WTC11 (cell line): ENCODE data around the gene TMA7B. TPM values are rescaled to one million over a fixed set of nuclear protein-coding genes. Genes with fewer than 3 reads are reported as not detected.

Experiments
- ATAC-seq: fragments of 200-7000 bp; cut with Tn5 transposase; 2 replicates; pipeline ENCODE4 v1.10.0; 2021; ENCODE audit warnings: mild to moderate bottlenecking, moderate library complexity
- CTCF ChIA-PET: fragments of 300-600 bp; sonication (Branson Sonifier 250); formaldehyde crosslinking; loops from one replicate; lab custom pipeline; 2021; ENCODE audit warnings: antibody characterized with exemption; lab: Charles Lee
- POLR2A ChIA-PET: fragments of 350-600 bp; sonication (Branson Sonifier 250); formaldehyde crosslinking; loops from one replicate; lab custom pipeline; 2021; ENCODE audit warnings: antibody characterized with exemption; lab: Charles Lee
- DNase-seq: peaks from one replicate; pipeline ENCODE4 v3.0.0; 2021; ENCODE audit warnings: low spot score
- H3K27ac Mint-ChIP-seq: 2 replicates; pipeline ENCODE4 v1.8.0; 2021; ENCODE audit warnings: mixed read lengths
- H3K27me3 Mint-ChIP-seq: 2 replicates; pipeline ENCODE4 v1.8.0; 2021; ENCODE audit warnings: low read depth, mild to moderate bottlenecking, moderate library complexity, mixed read lengths
- H3K36me3 Mint-ChIP-seq: 2 replicates; pipeline ENCODE4 v1.8.0; 2021; ENCODE audit warnings: mixed read lengths
- H3K4me1 Mint-ChIP-seq: 2 replicates; pipeline ENCODE4 v1.8.0; 2022; ENCODE audit warnings: mixed read lengths
- H3K4me3 Mint-ChIP-seq: 2 replicates; pipeline ENCODE4 v1.8.0; 2021; ENCODE audit warnings: mild to moderate bottlenecking, moderate library complexity, mixed read lengths
- H3K9me3 Mint-ChIP-seq: 2 replicates; pipeline ENCODE4 v1.8.0; 2021; ENCODE audit warnings: mixed read lengths
- CBFB ChIP-seq: sonication (generic); formaldehyde crosslinking; IDR thresholded peaks from 2 replicates; pipeline ENCODE4 v1.8.1; 2022; ENCODE audit warnings: mild to moderate bottlenecking, low read depth, missing genetic modification reagents
- CDX4 ChIP-seq: fragments of 250-450 bp; sonication (Bioruptor Pico); IDR thresholded peaks from 2 replicates; pipeline ENCODE4 v1.9.0; 2021; ENCODE audit warnings: moderate library complexity, mild to moderate bottlenecking, inconsistent platforms, borderline replicate concordance
- ELF4 ChIP-seq: sonication (generic); formaldehyde crosslinking; IDR thresholded peaks from 2 replicates; pipeline ENCODE4 v1.8.1; 2022; ENCODE audit warnings: low read depth, mild to moderate bottlenecking, moderate library complexity, missing genetic modification reagents
- ETV6 ChIP-seq: sonication (generic); formaldehyde crosslinking; IDR thresholded peaks from 2 replicates; pipeline ENCODE4 v1.8.1; 2022; ENCODE audit warnings: mild to moderate bottlenecking, missing genetic modification reagents
- FOXJ3 ChIP-seq: sonication (generic); formaldehyde crosslinking; IDR thresholded peaks from 2 replicates; pipeline ENCODE4 v1.9.0; 2021; ENCODE audit warnings: missing genetic modification reagents, mild to moderate bottlenecking, borderline replicate concordance
- GTF2I ChIP-seq: fragments of 250-450 bp; sonication (Bioruptor Pico); conservative IDR thresholded peaks from 2 replicates; pipeline ENCODE4 v1.4.0; 2021; ENCODE audit warnings: mild to moderate bottlenecking
- HMGXB4 ChIP-seq: sonication (generic); formaldehyde crosslinking; IDR thresholded peaks from 2 replicates; pipeline ENCODE4 v1.8.1; 2023; ENCODE audit warnings: mild to moderate bottlenecking, moderate library complexity, missing genetic modification reagents
- JAZF1 ChIP-seq: fragments of 250-450 bp; sonication (Bioruptor Pico); IDR thresholded peaks from 2 replicates; pipeline ENCODE4 v1.9.0; 2021; ENCODE audit warnings: moderate library complexity, mild to moderate bottlenecking, inconsistent platforms
- JUN ChIP-seq: sonication (generic); formaldehyde crosslinking; IDR thresholded peaks from 2 replicates; pipeline ENCODE4 v1.8.0; 2023; ENCODE audit warnings: mild to moderate bottlenecking, missing genetic modification reagents
- NFATC4 ChIP-seq: fragments of 250-450 bp; sonication (Bioruptor Pico); IDR thresholded peaks from 2 replicates; pipeline ENCODE4 v1.9.0; 2021; ENCODE audit warnings: mild to moderate bottlenecking
- NFE2L1 ChIP-seq: sonication (generic); formaldehyde crosslinking; IDR thresholded peaks from 2 replicates; pipeline ENCODE4 v1.8.1; 2023; ENCODE audit warnings: missing genetic modification reagents
- NR1H2 ChIP-seq: sonication (generic); formaldehyde crosslinking; IDR thresholded peaks from 2 replicates; pipeline ENCODE4 v1.9.0; 2021; ENCODE audit warnings: mild to moderate bottlenecking, moderate library complexity, missing genetic modification reagents
- PRRX2 ChIP-seq: fragments of 250-450 bp; sonication (Bioruptor Pico); IDR thresholded peaks from 2 replicates; pipeline ENCODE4 v1.8.0; 2021; ENCODE audit warnings: mild to moderate bottlenecking
- RELA ChIP-seq: sonication (generic); formaldehyde crosslinking; IDR thresholded peaks from 2 replicates; pipeline ENCODE4 v1.8.1; 2022; ENCODE audit warnings: missing genetic modification reagents, mild to moderate bottlenecking, borderline replicate concordance
- SMAD3 ChIP-seq: sonication (generic); formaldehyde crosslinking; IDR thresholded peaks from 2 replicates; pipeline ENCODE4 v1.8.0; 2022; ENCODE audit warnings: missing genetic modification reagents, mild to moderate bottlenecking, borderline replicate concordance
- USF2 ChIP-seq: sonication (generic); formaldehyde crosslinking; IDR thresholded peaks from 2 replicates; pipeline ENCODE4 v1.8.1; 2023; ENCODE audit warnings: mild to moderate bottlenecking, missing genetic modification reagents, moderate library complexity
- ZBTB21 ChIP-seq: sonication (generic); formaldehyde crosslinking; IDR thresholded peaks from 2 replicates; pipeline ENCODE4 v1.8.1; 2023; ENCODE audit warnings: mild to moderate bottlenecking, missing genetic modification reagents, borderline replicate concordance
- ZBTB43 ChIP-seq: sonication (generic); formaldehyde crosslinking; IDR thresholded peaks from 2 replicates; pipeline ENCODE4 v1.8.1; 2023; ENCODE audit warnings: mild to moderate bottlenecking, missing genetic modification reagents
- ZNF138 ChIP-seq: sonication (generic); formaldehyde crosslinking; conservative IDR thresholded peaks from 2 replicates; pipeline ENCODE4 v1.8.1; 2022; ENCODE audit warnings: mild to moderate bottlenecking, moderate library complexity, missing genetic modification reagents
- ZNF281 ChIP-seq: sonication (generic); formaldehyde crosslinking; IDR thresholded peaks from 2 replicates; pipeline ENCODE4 v1.8.0; 2023; ENCODE audit warnings: mild to moderate bottlenecking, missing genetic modification reagents
- total RNA-seq: library from RNA; stranded (reverse); gene quantifications from 3 replicates; pipeline ENCODE4 v1.2.3, GENCODE V29; 2021
- TF ChIP-seq, protein P1 (sequence below): sonication (generic); formaldehyde crosslinking; IDR thresholded peaks from 2 replicates; pipeline ENCODE4 v1.8.0; 2022; ENCODE audit warnings: mild to moderate bottlenecking, missing genetic modification reagents
- TF ChIP-seq, protein P2 (sequence below): sonication (generic); formaldehyde crosslinking; IDR thresholded peaks from 2 replicates; pipeline ENCODE4 v1.8.0; 2022; ENCODE audit warnings: mild to moderate bottlenecking, missing genetic modification reagents

The TMA7B gene
- total RNA-seq, 1 experiment from 2014 or later: not detected

GRCh38 chr22:39994566-39995392, 34.6 kb downstream of the TMA7B start, which contains the start of gene FAM83F (continued):
- TF ChIP-seq NFATC4 (no peak), CBFB (CRISPR knock-in tag) (no peak), RELA (peak; percentile 83; the same call in 1 of the 2 replicates), PRRX2 (CRISPR knock-in tag) (no peak), JAZF1 (CRISPR knock-in tag) (no peak), ETV6 (peak; percentile 68; the same call in 1 of the 2 replicates), NFE2L1 (0 out of 2 replicates have a peak, but pooled peaks have one; percentile 81)

- DNase-seq: no peak
- H3K4me3 Mint-ChIP-seq: peak overlapping the region; percentile 78
- peaks cover 17% of the 10 kb centered on the region for H3K27me3 Mint-ChIP-seq
- H3K4me1 Mint-ChIP-seq: peaks cover 56% of the 10 kb centered on the region
- POLR2A ChIA-PET: interaction anchor here (1.1 to 2.2 kb wide), 2 partner anchors 49 kb away, joined by 3 to 6 read pairs; no protein-coding TSS in a partner anchor
- peaks cover 6% of the 10 kb centered on the region; the same call in 1 of the 2 replicates for H3K36me3 Mint-ChIP-seq
- CTCF ChIA-PET: interaction anchor here (0.9 to 4.3 kb wide), 6 partner anchors 13 to 63 kb away, joined by 3 to 25 read pairs (median 10); no protein-coding TSS in a partner anchor
- H3K27ac Mint-ChIP-seq: peak overlapping the region; percentile 67; the same call in 1 of the 2 replicates
- no peaks in the 10 kb centered on the region for H3K9me3 Mint-ChIP-seq
- ATAC-seq: no peak
- peak; percentile 75 for TF ChIP-seq USF2
- TF ChIP-seq, protein P1, sequence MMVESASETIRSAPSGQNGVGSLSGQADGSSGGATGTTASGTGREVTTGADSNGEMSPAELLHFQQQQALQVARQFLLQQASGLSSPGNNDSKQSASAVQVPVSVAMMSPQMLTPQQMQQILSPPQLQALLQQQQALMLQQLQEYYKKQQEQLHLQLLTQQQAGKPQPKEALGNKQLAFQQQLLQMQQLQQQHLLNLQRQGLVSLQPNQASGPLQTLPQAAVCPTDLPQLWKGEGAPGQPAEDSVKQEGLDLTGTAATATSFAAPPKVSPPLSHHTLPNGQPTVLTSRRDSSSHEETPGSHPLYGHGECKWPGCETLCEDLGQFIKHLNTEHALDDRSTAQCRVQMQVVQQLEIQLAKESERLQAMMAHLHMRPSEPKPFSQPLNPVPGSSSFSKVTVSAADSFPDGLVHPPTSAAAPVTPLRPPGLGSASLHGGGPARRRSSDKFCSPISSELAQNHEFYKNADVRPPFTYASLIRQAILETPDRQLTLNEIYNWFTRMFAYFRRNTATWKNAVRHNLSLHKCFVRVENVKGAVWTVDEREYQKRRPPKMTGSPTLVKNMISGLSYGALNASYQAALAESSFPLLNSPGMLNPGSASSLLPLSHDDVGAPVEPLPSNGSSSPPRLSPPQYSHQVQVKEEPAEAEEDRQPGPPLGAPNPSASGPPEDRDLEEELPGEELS (CRISPR knock-in tag): no peak
- TF ChIP-seq, protein P2, sequence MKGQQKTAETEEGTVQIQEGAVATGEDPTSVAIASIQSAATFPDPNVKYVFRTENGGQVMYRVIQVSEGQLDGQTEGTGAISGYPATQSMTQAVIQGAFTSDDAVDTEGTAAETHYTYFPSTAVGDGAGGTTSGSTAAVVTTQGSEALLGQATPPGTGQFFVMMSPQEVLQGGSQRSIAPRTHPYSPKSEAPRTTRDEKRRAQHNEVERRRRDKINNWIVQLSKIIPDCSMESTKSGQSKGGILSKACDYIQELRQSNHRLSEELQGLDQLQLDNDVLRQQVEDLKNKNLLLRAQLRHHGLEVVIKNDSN (CRISPR knock-in tag): peak; percentile 76
- TF ChIP-seq FOXJ3 (CRISPR knock-in tag): no peak
- TF ChIP-seq SMAD3: no peak
- TF ChIP-seq ELF4: no peak
- TF ChIP-seq GTF2I (CRISPR knock-in tag): no peak
- TF ChIP-seq CDX4 (CRISPR knock-in tag): no peak
- no peak for TF ChIP-seq NR1H2 (CRISPR knock-in tag)
- TF ChIP-seq ZBTB21 (CRISPR knock-in tag): no peak
- TF ChIP-seq ZNF138 (CRISPR knock-in tag): no peak
- no peak for TF ChIP-seq ZBTB43 (CRISPR knock-in tag)
- no peak for TF ChIP-seq CBFB (CRISPR knock-in tag)
- TF ChIP-seq JUN (CRISPR knock-in tag): no peak
- peak; percentile 43; the same call in 1 of the 2 replicates for TF ChIP-seq HMGXB4
- no peak for TF ChIP-seq ZNF281 (CRISPR knock-in tag)
Measured at GRCh38 chr22:39995393-39996252, 35.4 kb downstream of the TMA7B start.
